Right lobe of liver (tissue), 6 donors: ENCODE results near the gene SLC19A2. TPM values are rescaled to one million over a fixed set of nuclear protein-coding genes. Genes with fewer than 3 reads are reported as not detected.

Experiments used
- ATAC-seq, 4 donors: fragments of 200-7000 bp; cut with Tn5 transposase; one replicate each; pipeline ENCODE4 v1.9.1; 2020; ENCODE audit warnings: mild to moderate bottlenecking in 4 of 4, moderate library complexity in 4 of 4
- DNase-seq, 3 donors: peaks; one replicate each; pipeline ENCODE4 v3.0.0-alpha.2; 2020
- H3K27ac ChIP-seq, 3 donors: fragments of 200-600 bp; one replicate each; pipeline ENCODE4 v1.8.0; 2022
- H3K27me3 ChIP-seq, 2 donors: fragments of 200-600 bp; one replicate each; pipeline ENCODE4 v1.8.0; 2022
- H3K36me3 ChIP-seq, 4 donors: fragments of 200-600 bp; sonication (generic) in 1 of 4; one replicate each; pipeline versions ENCODE4 v1.5.1 to v1.8.0; 2017 to 2022; ENCODE audit warnings: control low read depth in 1 of 4
- H3K4me1 ChIP-seq, 4 donors: fragments of 200-600 bp; sonication (generic) in 1 of 4; one replicate each; pipeline versions ENCODE4 v1.5.1 to v1.8.0; 2017 to 2022; ENCODE audit warnings: control low read depth in 1 of 4
- H3K4me3 ChIP-seq, 3 donors: fragments of 200-600 bp; one replicate each; pipeline ENCODE4 v1.8.0; 2022
- H3K9me3 ChIP-seq, 4 donors: fragments of 200-600 bp; sonication (generic) in 1 of 4; one replicate each; pipeline versions ENCODE4 v1.5.1 to v1.8.0; 2017 to 2022; ENCODE audit warnings: control low read depth in 1 of 4
- CTCF ChIP-seq, 4 donors: fragments of 200-600 bp in 3 of 4; fragments of 450-650 bp in 1 of 4; IDR thresholded peaks; one replicate each; pipeline versions ENCODE4 v1.5.1 to v1.8.0; 2016 to 2022; ENCODE audit warnings: antibody characterized with exemption in 4 of 4, mild to moderate bottlenecking in 2 of 4
- POLR2A ChIP-seq: fragments of 450-650 bp; IDR thresholded peaks from one replicate; pipeline ENCODE4 v1.6.1; 2017; ENCODE audit warnings: antibody characterized with exemption, mild to moderate bottlenecking
- WGBS: methylation state at CpG from one replicate; pipeline ENCODE4 v1.1.6; 2018; ENCODE audit warnings: low coverage, low lambda C conversion rate; ENCODE audit not compliant: insufficient coverage; ENCODE audit errors: missing lambda C conversion rate; 5-methylcytosine and 5-hydroxymethylcytosine counted together
- intact Hi-C, 2 donors: fragments of 100-400 bp; cut with DNase I; formaldehyde crosslinking; loops; one replicate each; pipeline versions ENCODE4 v1.11.2 to v1.14.1; 2022
- total RNA-seq, 6 experiments: library from RNA; depleted of rRNA in 2 of 6; stranded (reverse); fragments of >200 nt in 2 of 6; fragmentation: NEBNext Ultra II Directional in 3 of 6; extraction: Animal tissue kit (Norgen Biotek cat#: 25700) in 3 of 6; gene quantifications; one replicate each; pipeline versions ENCODE4 v1.1.0 to v1.2.4, GENCODE V29; 2016 to 2023
- donor health status: DM: no; HTN: yes; CAD: no.
- donor health status: DM: no; HTN: no; CAD: no.
- donor health status: DM: no; HTN: no; CAD: no.
- donor health status: DM: no; HTN: yes; CAD: no.
- donor health status: DM: no; HTN: yes; CAD: no.

SLC19A2 gene
- total RNA-seq, 6 experiments from 2014 or later = 7.1 to 12.7 (median 8.1) TPM

GRCh38 chr1:169526120-169526832, 40.5 kb upstream of the SLC19A2 start:
- Histone ChIP-seq H3K27me3 (no peaks in the 10 kb centered on the region), H3K36me3 (peaks cover 0 to 84% (median 31%) of the 10 kb centered on the region in 4 donors), H3K4me3 (no peak overlapping the region), H3K4me1 (peaks cover 0 to 15% (median 7%) of the 10 kb centered on the region in 4 donors), H3K27ac (no peak overlapping the region), H3K9me3 (no peaks in the 10 kb centered on the region)
- intact Hi-C loops = no loop called here
- DNase-seq (no peak), ATAC-seq (no peak)
- 57% methylated on average over 1 of the region's 1 CpG for WGBS
- TF ChIP-seq CTCF (IDR thresholded peaks at IDR 0.05) (no peak), POLR2A (no peak)

- H3K36me3 ChIP-seq = peaks cover 0 to 84% (median 32%) of the 10 kb centered on the region in 4 donors
Measured at GRCh38 chr1:169525391-169525790, 39.6 kb upstream of the SLC19A2 start.

DNA sequence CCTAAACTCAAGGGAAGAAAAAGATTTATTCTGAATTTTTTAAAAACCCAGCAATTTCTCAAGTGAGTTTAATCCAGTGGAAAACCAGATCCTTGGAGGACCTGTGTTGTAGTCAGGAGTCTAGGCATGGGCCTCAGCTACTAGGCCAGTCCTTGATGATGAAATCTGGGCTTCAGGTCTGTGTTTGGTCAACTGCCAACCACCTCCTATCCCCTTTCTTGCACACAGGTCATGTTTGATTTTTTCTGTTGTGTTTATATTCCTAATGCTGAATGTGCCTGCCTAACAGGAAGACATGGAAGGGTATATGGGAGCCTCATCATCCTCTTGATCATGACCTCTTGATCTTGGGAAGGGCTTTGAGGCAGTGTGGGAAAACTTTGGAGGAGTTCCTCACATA, 38.2 kb upstream of the SLC19A2 start:
- Histone ChIP-seq H3K36me3 (peaks cover 0 to 84% (median 32%) of the 10 kb centered on the region in 4 donors), H3K4me1 (peaks cover 0 to 14% (median 6%) of the 10 kb centered on the region in 4 donors), H3K27me3 (no peaks in the 10 kb centered on the region), H3K9me3 (no peaks in the 10 kb centered on the region), H3K27ac (peak overlapping the region in 1 of 3 donors; percentile 7), H3K4me3 (no peak overlapping the region)
- peak; percentile 90 to 93 (median 92) for ATAC-seq
- intact Hi-C loops = no loop called here
- DNase-seq = peak; percentile 30 to 78 (median 53)
- TF ChIP-seq CTCF (IDR thresholded peaks at IDR 0.05) (no peak), POLR2A (no peak)

More at GRCh38 chr1:169525391-169525790, 39.6 kb upstream of the SLC19A2 start:
- Histone ChIP-seq H3K27me3 (no peaks in the 10 kb centered on the region), H3K4me1 (peaks cover 0 to 15% (median 7%) of the 10 kb centered on the region in 4 donors), H3K27ac (no peak overlapping the region), H3K9me3 (no peaks in the 10 kb centered on the region), H3K4me3 (no peak overlapping the region)
- ATAC-seq = no peak
- intact Hi-C loops = no loop called here
- no peak for DNase-seq
- no peak for TF ChIP-seq POLR2A
- no peak for TF ChIP-seq CTCF (IDR thresholded peaks at IDR 0.05)
- 88% methylated on average over 1 of the region's 1 CpG for WGBS

- Histone ChIP-seq H3K27ac (no peak overlapping the region), H3K36me3 (peaks cover 0 to 85% (median 34%) of the 10 kb centered on the region in 4 donors), H3K4me3 (no peak overlapping the region), H3K27me3 (no peaks in the 10 kb centered on the region), H3K9me3 (no peaks in the 10 kb centered on the region), H3K4me1 (peaks cover 0 to 14% (median 6%) of the 10 kb centered on the region in 4 donors)
- no peak for ATAC-seq
- intact Hi-C loops = no loop called here
- no peak for DNase-seq
- TF ChIP-seq POLR2A (no peak), CTCF (IDR thresholded peaks at IDR 0.05) (no peak)
- 67% methylated on average over 1 of the region's 1 CpG for WGBS
Measured at GRCh38 chr1:169521226-169521625, 35.5 kb upstream of the SLC19A2 start.
